GM21576 (cell line): ENCODE data around the gene OR5H14.
"Not testable (repeated sequence)": the region's sequence is repeated elsewhere in the genome, so short reads cannot be mapped to it uniquely, and the experiment has no call there.

Experiments
- ATAC-seq: cut with Tn5 transposase; IDR thresholded peaks from one replicate; pipeline ENCODE4 v1.9.1; 2021; ENCODE audit warnings: mild to moderate bottlenecking, moderate library complexity; ENCODE audit not compliant: unreplicated experiment

OR5H14 gene

GRCh38 chr3:98147179-98147578 lies at the start of gene OR5H14:
TSS of gene OR5H14 (plus strand) at chr3:98147479. CDS start at chr3:98149386, 1,907 bp downstream.
- no peak for ATAC-seq

- no peak for ATAC-seq
These were observed 47.4 kb upstream of the OR5H14 start for GRCh38 chr3:98099848-98100247.

DNA sequence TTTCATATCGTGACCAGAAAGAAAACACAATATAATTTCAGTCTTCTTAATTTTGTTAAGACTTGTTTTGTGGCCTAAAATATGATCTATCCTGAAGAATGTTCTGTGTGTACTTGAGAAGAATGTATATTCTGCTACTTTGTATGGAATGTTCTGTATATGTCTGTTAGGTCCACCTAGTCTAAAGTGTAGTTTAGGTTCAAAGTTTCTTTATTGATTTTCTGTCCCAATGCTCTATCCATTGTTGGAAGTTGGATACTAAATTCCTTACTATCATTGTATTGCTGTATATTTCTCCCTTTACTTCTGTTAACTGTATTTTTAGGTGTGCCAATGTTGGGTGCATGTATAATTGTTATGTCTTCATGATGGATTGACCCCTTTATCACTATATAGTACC lies 39.1 kb upstream of the OR5H14 start:
- ATAC-seq, result no peak

DNA sequence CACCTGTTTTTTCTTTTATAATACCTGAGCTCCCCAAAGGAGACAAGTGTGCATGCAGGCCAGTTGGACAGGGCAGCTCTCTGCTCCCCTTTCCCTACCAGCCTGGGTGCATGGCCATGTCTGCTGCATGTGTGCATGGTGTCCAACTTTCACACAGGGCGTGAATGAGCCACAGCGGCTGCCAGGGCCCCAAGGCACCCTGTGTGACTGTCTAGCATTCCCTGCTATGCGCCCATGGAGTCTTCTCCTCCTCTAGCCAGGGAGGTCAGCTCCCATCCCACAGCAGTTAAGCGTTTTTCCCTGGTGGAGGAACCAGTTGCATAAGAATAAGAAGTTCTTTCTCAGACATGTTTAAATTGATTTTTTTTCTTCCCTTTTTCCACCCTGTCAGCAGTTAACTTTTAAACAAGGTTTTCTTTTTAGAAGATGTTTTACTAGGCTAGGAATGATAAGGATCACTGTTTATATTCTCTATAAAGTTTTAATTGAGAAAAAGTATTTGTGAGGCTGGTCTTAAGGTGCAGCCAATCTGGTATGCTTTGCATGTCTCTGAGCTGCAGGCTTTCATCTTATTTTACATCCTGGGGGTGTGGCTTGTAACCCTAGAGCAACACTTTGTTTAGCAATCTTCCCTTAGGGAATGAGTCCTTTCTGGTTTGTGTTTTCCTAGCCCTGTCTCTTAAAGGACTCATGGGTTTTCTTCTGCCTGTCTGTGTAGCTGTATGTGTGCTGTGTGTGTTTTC lies 37.3 kb upstream of the OR5H14 start:
- no peak for ATAC-seq

GRCh38 chr3:98110550-98110908 lies 36.8 kb upstream of the OR5H14 start:
- no peak for ATAC-seq

GRCh38 chr3:98114264-98114663 lies 33.0 kb upstream of the OR5H14 start:
- ATAC-seq, result no peak

DNA sequence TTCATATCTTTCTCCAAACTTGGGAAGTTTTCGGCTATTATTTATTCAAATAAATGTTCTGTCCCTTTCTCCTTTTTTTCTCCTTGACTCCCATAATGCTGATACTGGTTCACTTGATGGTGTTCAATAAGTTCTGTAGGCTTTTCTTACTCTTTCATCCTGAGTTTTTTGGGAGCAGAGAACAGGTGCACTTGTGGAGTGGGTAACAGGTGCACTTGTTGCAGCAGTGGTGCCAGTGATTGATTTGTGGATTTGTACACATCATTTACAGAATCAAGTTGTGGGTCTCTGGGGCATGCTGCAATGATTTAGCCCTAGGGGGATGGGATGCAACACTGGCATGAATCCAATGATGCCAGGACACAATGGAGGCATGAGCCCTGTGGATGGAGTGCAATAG lies 31.6 kb upstream of the OR5H14 start:
- no peak for ATAC-seq

GRCh38 chr3:98130421-98130820 lies 16.9 kb upstream of the OR5H14 start, which contains the start of gene OR5H1:
TSS of gene OR5H1 (plus strand) at chr3:98130721. CDS start at chr3:98132698, 1,977 bp downstream.
- ATAC-seq, result no peak

GRCh38 chr3:98136631-98137030 lies 10.6 kb upstream of the OR5H14 start:
- ATAC-seq, result no peak

DNA sequence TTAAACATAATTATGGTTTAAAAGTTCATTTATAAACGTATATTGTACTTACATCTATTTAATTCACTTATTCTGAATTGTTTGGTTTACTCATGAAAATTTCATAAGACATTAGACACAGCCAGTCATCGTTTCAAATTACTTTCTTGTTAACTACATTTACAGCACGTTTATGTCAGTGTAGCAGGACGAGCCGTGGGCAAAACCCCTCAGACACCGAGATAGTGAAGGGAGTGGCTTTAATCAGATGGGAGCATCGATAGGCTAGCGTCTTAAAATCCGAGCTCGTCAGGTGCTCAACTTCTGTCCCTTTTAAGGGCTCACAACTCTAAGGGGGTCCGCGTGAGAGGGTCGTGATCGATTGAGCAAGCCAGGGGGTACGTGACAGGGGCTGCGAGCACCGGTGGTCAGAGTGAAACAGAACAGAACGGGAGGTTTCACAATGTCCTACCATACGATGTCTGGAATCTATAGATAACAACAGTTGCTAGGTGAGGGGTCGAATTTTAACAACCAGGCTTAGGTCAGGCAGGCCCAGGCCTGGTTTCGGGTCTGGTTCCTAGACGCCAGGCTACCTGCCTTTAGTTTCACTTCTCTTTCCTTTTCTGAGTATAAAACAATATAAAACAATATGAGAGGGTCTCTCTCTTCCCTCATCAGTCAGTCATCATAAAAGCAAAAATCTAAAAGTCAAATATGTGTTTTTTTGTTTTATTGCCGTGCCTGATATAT lies 9.3 kb upstream of the OR5H14 start:
- not testable (repeated sequence) for ATAC-seq

GRCh38 chr3:98140531-98140930 lies 6.7 kb upstream of the OR5H14 start:
- no peak for ATAC-seq

GRCh38 chr3:98148751-98149150 lies 1.5 kb downstream of the OR5H14 start:
- ATAC-seq, result no peak

- ATAC-seq, result not testable (repeated sequence)
These were observed 2.2 kb downstream of the OR5H14 start for GRCh38 chr3:98149456-98149855.

DNA sequence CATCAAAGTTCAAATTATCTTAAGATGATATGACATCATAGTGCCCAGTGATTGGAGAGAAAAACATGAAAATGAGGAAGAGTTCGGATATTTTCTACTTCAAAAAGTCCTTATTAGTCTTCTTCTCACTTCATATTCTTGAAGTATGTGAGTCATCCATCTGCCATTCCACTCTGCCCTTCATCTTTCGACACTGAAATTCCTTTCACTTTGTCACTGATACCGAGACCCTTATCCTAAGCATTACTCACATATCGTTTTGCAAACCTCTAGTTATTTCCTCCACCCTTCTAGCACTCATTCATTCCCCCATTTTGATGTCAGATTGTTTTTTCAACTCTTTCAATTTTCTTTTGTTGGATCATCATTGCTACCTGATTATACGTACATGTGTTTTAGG lies 4.0 kb downstream of the OR5H14 start:
- no peak for ATAC-seq

DNA sequence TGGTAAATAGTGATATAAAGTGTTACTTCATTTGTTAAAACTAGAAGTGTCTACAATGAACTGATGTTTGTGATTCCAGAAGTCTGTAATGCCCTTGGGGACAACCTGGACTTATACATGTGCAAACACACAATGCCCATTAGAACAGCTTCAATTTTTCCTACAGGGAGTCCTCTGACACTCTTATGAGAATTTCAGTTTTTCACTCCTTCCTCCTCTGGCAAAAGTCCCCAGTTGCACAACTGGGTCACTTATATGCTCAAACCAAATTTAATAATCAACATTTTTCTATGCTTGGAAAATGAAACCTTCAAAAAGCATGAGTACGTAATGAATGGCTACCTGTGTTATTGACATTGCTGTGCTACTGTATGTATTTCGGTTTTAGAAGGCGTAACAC lies 19.1 kb downstream of the OR5H14 start, which contains the start of gene OR5H15:
Gene OR5H15 (plus strand): TSS at position 301 of the 400 bp plus-strand sequence. CDS start 2,004 bp downstream, outside the sequence.
- no peak for ATAC-seq

DNA sequence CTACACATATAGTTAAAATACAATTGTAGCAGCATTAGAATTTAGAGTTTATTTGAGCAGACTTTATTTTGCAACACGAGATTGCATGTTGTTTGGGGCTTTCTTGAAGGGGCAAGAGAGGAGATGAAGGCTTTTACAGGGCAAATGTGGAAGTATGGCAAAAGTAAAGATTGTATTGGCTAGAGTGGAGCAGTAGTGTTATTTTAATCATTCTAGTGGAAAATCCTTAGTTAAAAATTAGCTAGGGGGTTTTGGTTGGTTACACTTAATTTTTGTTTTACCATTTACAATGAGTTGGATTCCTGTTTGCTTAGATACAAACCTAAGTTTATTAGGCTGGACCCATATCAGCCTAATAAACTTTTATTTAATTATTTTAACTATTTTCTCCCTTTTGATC lies 23.8 kb downstream of the OR5H14 start:
- no peak for ATAC-seq

- no peak for ATAC-seq
These were observed 25.3 kb downstream of the OR5H14 start for GRCh38 chr3:98172621-98173020.

GRCh38 chr3:98180319-98180890 lies 33.1 kb downstream of the OR5H14 start:
- ATAC-seq, result no peak

- no peak for ATAC-seq
These were observed 34.9 kb downstream of the OR5H14 start for GRCh38 chr3:98182196-98182595.

DNA sequence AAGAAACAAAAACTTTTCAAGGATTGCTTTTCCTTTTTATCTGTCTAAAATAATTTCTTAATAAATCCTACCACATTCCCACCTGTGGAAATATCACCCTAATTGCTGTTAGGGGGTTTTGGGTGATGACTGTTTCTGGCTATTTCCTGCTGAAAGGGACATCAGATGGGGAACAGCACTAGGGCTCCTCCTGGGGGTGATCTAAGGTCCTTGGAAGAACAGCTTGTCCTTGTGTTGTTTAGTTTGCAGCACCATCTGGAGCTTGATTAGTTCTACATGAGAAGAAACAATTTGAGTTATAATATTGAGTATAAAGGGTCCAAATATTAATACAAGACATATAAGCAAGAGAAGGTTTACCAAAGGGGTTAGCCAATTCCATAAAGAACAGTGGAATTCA lies 37.9 kb downstream of the OR5H14 start:
- ATAC-seq, result no peak

- peak; percentile 99 for ATAC-seq
These were observed 41.3 kb downstream of the OR5H14 start for GRCh38 chr3:98188545-98188944.

- not testable (repeated sequence) for ATAC-seq
These were observed 43.6 kb downstream of the OR5H14 start for GRCh38 chr3:98190911-98191310.
